Esophagus squamous epithelium (tissue), 5 donors: Measurements from ENCODE around the gene APOF. TPM values are rescaled to one million over a fixed set of nuclear protein-coding genes. Genes with fewer than 3 reads are reported as not detected.

Source experiments
- DNase-seq: peaks from one replicate; lab custom pipeline; 2025; lab: John Stamatoyannopoulos, UW
- H3K27ac ChIP-seq, 4 donors: fragments of 200-600 bp; sonication (generic); one replicate each; pipeline ENCODE4 v1.5.1; 2016 to 2019; ENCODE audit warnings: mild to moderate bottlenecking in 1 of 4
- H3K27me3 ChIP-seq, 4 donors: fragments of 200-600 bp; sonication (generic); 1 replicate in 3 of 4; 2 replicates in 1 of 4; pipeline versions ENCODE4 v1.5.1 to v1.6.0; 2017 to 2021; ENCODE audit warnings: antibody characterized with exemption in 1 of 4
- H3K36me3 ChIP-seq, 3 donors: fragments of 200-600 bp; sonication (generic); one replicate each; pipeline ENCODE4 v1.5.1; 2016 to 2019
- H3K4me1 ChIP-seq, 3 donors: fragments of 200-600 bp; sonication (generic); one replicate each; pipeline ENCODE4 v1.5.1; 2017 to 2019
- H3K4me3 ChIP-seq, 4 donors: fragments of 200-600 bp; sonication (generic); 1 replicate in 3 of 4; 2 replicates in 1 of 4; pipeline ENCODE4 v1.5.1; 2016 to 2019; ENCODE audit warnings: mild to moderate bottlenecking in 2 of 4, moderate library complexity in 1 of 4
- H3K9me3 ChIP-seq, 3 donors: fragments of 200-600 bp; sonication (generic); one replicate each; pipeline ENCODE4 v1.5.1; 2016 to 2019
- CTCF ChIP-seq, 6 experiments: fragments of 450-650 bp in 4 of 6; fragments of 200-600 bp in 2 of 6; sonication (generic) in 2 of 6; IDR thresholded peaks; one replicate each; pipeline ENCODE4 v1.5.1; 2016 to 2019; ENCODE audit warnings: antibody characterized with exemption in 6 of 6, mild to moderate bottlenecking in 4 of 6, moderate library complexity in 4 of 6
- POLR2A ChIP-seq, 4 donors: fragments of 450-650 bp; IDR thresholded peaks; one replicate each; pipeline ENCODE4 v1.6.1; 2017; ENCODE audit warnings: antibody characterized with exemption in 4 of 4, mild to moderate bottlenecking in 4 of 4, moderate library complexity in 3 of 4
- WGBS, 2 donors: methylation state at CpG; one replicate each; pipeline ENCODE4 v1.1.5; 2018; 5-methylcytosine and 5-hydroxymethylcytosine counted together
- intact Hi-C: fragments of 100-400 bp; cut with DNase I; formaldehyde crosslinking; loops from one replicate; pipeline ENCODE4 v1.15.0; 2022
- total RNA-seq, 4 donors: library from RNA; depleted of rRNA; stranded (reverse); fragments of >200 nt; gene quantifications; one replicate each; pipeline ENCODE4 v1.1.0, GENCODE V29; 2016
- donor health status: DM: yes; HTN: yes; CAD: no.

Gene APOF
- total RNA-seq, 4 donors from 2014 or later: not detected

DNA sequence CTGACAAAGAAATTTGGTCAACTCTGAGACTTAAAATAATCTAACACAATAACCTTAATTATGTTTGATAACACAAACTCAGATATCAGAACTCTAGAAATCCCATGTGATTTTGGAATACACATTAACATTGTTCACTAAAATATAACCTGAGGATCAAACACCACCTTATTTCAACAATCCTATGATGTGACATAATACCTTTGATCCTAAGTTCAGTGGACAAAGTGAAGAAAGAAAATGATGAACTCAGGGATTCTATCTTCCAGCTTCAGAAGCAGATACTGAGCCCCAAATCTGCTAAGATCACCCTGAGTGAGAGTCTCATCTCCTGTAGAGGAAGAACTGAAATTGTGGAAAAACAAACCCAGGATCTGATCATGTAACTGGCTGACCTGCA lies 35.7 kb upstream of the APOF start:
- intact Hi-C loops: no loop called here
- H3K4me3 ChIP-seq: no peak overlapping the region
- TF ChIP-seq CTCF (IDR thresholded peaks at IDR 0.05): no peak
- TF ChIP-seq POLR2A (IDR thresholded peaks at IDR 0.05): no peak
- H3K9me3 ChIP-seq: peaks cover 0 to 16% (median 0%) of the 10 kb centered on the region in 3 donors
- no peak for DNase-seq
- H3K4me1 ChIP-seq: no peaks in the 10 kb centered on the region
- no peaks in the 10 kb centered on the region for H3K36me3 ChIP-seq
- no peak overlapping the region for H3K27ac ChIP-seq
- H3K27me3 ChIP-seq: no peaks in the 10 kb centered on the region

- no peak for DNase-seq
- Histone ChIP-seq H3K9me3 (no peaks in the 10 kb centered on the region), H3K4me3 (no peak overlapping the region), H3K36me3 (no peaks in the 10 kb centered on the region), H3K4me1 (no peaks in the 10 kb centered on the region), H3K27me3 (no peaks in the 10 kb centered on the region), H3K27ac (no peak overlapping the region)
- 95 to 98% methylated on average over 1 to 2 of the region's 2 CpGs for WGBS, 2 donors
- intact Hi-C loops: no loop called here
- TF ChIP-seq CTCF (IDR thresholded peaks at IDR 0.05) (no peak), POLR2A (IDR thresholded peaks at IDR 0.05) (no peak)
Measured at GRCh38 chr12:56392331-56392730, 29.7 kb upstream of the APOF start.

- whole genome bisulfite sequencing, 2 donors: 58 to 100% methylated on average over 1 of the region's 1 CpG
- TF ChIP-seq CTCF (IDR thresholded peaks at IDR 0.05): no peak
- TF ChIP-seq POLR2A (IDR thresholded peaks at IDR 0.05): no peak
- no peak for DNase-seq
- Histone ChIP-seq H3K27me3 (no peaks in the 10 kb centered on the region), H3K4me3 (no peak overlapping the region), H3K4me1 (no peaks in the 10 kb centered on the region), H3K27ac (no peak overlapping the region), H3K9me3 (no peaks in the 10 kb centered on the region), H3K36me3 (no peaks in the 10 kb centered on the region)
- intact Hi-C loops: no loop called here
Measured at GRCh38 chr12:56391721-56392120, 29.1 kb upstream of the APOF start.

- no peak overlapping the region for H3K4me3 ChIP-seq
- H3K4me1 ChIP-seq: no peaks in the 10 kb centered on the region
- no peak for DNase-seq
- intact Hi-C loops: no loop called here
- no peak overlapping the region for H3K27ac ChIP-seq
- H3K27me3 ChIP-seq: no peaks in the 10 kb centered on the region
- TF ChIP-seq POLR2A (IDR thresholded peaks at IDR 0.05): no peak
- TF ChIP-seq CTCF (IDR thresholded peaks at IDR 0.05): no peak
- no peaks in the 10 kb centered on the region for H3K36me3 ChIP-seq
- whole genome bisulfite sequencing, 2 donors: 72 to 73% methylated on average over 5 of the region's 5 CpGs
- H3K9me3 ChIP-seq: no peaks in the 10 kb centered on the region
Measured at GRCh38 chr12:56389412-56389811, 26.8 kb upstream of the APOF start.

GRCh38 chr12:56387152-56387736 lies 24.6 kb upstream of the APOF start:
- intact Hi-C loops: no loop called here
- Histone ChIP-seq H3K27me3 (no peaks in the 10 kb centered on the region), H3K9me3 (no peaks in the 10 kb centered on the region), H3K27ac (no peak overlapping the region), H3K4me1 (no peaks in the 10 kb centered on the region), H3K4me3 (no peak overlapping the region), H3K36me3 (no peaks in the 10 kb centered on the region)
- WGBS, 2 donors: 44 to 53% methylated on average over 7 of the region's 7 CpGs
- TF ChIP-seq POLR2A (IDR thresholded peaks at IDR 0.05) (no peak), CTCF (IDR thresholded peaks at IDR 0.05) (no peak)
- no peak for DNase-seq
